K562 treated with DMSO at 1 percent for 24 hours (cell line): ENCODE measurements around the gene CISTR. TPM values are rescaled to one million over a fixed set of nuclear protein-coding genes. Genes with fewer than 3 reads are reported as not detected.

Experiments
- total RNA-seq: library from RNA; unstranded; fragments of 300-600 nt; gene quantifications from 2 replicates; pipeline ENCODE4 v1.2.3, GENCODE V29; 2022; ENCODE audit warnings: low read depth; ENCODE audit not compliant: insufficient read depth

The CISTR gene
- not detected in 2 replicates for total RNA-seq

GRCh38 chr12:53751336-53752191 lies at the start of gene CISTR:
CISTR (minus strand) TSS chr12:53751979.

GRCh38 chr12:53727310-53728041 lies 24.3 kb downstream of the CISTR start, which contains the start of gene CALCOCO1:
CALCOCO1 (minus strand) TSS chr12:53727452; CDS start chr12:53725242, 2,210 bp downstream.

Other genes starting within 250 kb of the CISTR start
- not detected in 2 replicates for gene NPFF, start 244.5 kb downstream of the CISTR start, total RNA-seq
- gene ATF7, start 125.6 kb downstream of the CISTR start, total RNA-seq: 9.2 and 11.3 TPM in 2 replicates
- gene ATP5MC2, start 75.9 kb downstream of the CISTR start, total RNA-seq: 452 and 456 TPM in 2 replicates
- gene CALCOCO1, start 24.5 kb downstream of the CISTR start, total RNA-seq: 37.8 and 38.3 TPM in 2 replicates
- gene HOXC13, start 186.9 kb upstream of the CISTR start, total RNA-seq: 2.3 and 2.4 TPM in 2 replicates
- gene HOXC12, start 202.9 kb upstream of the CISTR start, total RNA-seq: 1.2 and 1.5 TPM in 2 replicates
- not detected in 2 replicates for gene HOXC11, start 221.1 kb upstream of the CISTR start, total RNA-seq
- gene HOTAIR, start 223.0 kb upstream of the CISTR start, total RNA-seq: not detected in 2 replicates
- 0.61 and 4.7 TPM in 2 replicates for gene HOXC10, start 233.2 kb upstream of the CISTR start, total RNA-seq
- gene HOXC9, start 248.2 kb upstream of the CISTR start, total RNA-seq: 21.6 and 22.5 TPM in 2 replicates